Measurements from ENCODE around the gene KRTAP5-10.
"Not testable (repeated sequence)": the region's sequence is repeated elsewhere in the genome, so short reads cannot be mapped to it uniquely, and the experiment has no call there.

The KRTAP5-10 gene

GRCh38 chr11:71565263-71565662, at the start of gene KRTAP5-10:
Gene KRTAP5-10, plus strand, starts transcription at chr11:71565563. Its CDS starts 25 bp downstream, at chr11:71565588.
- DNase-seq, result no peak

DNA sequence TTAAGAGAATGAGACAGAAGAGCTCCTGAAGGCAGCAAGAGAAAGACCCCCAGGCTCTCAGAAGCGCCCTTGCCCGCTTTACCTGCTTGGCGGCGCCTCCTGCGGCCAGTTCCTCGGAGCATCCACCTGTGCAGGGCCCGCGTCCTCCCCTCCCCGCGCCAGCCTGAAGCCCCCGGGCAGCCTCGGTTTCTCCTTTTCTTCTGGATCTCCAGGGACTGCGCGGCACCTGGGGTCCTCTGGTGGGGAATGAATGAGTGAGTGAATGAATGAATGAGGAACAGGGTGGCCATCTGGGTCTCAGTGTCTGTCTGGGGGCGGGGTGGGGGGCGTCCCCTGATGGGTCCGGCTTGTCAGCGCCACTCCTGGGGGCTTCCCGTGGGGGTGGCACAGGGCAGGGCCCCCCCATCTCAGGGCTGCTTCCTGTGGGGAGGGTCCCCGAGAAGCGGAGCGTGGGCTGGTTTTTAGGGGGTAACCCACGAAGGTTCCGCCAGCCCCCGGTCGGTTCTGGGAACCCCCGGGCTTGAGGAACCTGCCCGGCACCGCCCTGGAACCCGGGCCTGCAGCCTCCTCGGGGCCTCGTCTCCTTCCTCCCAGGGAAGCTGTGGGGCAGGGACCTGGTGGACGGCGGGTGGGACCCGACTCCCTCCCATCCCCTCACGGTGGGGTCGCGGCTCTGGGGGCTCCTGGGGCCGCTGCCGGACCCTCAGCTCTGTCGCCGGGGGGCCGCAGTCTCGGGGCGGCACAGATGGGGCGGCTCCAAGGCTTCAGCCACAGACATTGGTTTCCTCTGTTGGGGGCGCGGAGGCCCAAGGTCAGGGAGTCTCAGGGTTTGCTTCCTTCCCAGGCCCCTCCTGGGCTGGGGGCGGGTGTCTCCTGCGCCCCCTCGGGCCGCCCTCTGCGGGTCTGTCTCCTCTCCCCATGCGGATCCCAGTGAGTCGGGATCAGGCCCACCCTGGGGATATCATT, 46.6 kb upstream of the KRTAP5-10 start:
- no peak for DNase-seq

- DNase-seq, result no peak
Observed at GRCh38 chr11:71519546-71519945, 45.8 kb upstream of the KRTAP5-10 start.

DNA sequence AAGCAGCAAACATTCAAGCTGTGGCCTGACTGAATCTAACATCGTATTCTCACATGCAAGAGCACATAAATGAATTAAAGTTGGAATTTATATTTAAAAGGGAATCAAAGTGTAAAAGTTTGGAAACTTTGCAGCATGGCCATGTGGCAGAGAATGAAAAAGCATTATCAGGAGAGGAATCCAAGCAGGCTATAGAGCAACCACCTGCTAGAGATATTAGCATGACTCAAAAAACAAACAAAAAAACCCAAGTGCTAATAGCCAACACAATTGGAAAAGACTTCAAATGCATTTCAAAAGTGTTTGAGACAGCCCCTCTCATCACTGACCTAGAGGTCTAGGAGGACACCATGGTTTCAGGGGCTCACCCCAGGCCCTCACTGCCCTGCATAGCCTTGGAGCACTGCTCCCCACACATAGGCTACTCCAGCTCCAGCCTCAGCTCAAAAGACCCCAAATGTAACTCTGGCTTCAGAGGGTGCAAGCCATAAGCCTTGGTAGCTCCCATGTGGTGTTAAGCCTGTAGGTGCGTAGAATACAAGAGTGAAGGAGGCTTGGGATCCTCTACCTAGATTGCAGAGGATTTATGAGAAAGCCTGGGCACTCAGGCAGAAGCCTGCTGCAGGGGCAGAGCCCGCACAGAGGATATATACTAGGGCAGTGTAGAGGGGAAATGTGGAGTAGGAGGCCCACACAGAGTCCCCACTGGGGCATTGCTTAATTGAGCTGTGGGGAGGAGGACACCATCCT, 40.0 kb upstream of the KRTAP5-10 start:
- no peak for DNase-seq

DNA sequence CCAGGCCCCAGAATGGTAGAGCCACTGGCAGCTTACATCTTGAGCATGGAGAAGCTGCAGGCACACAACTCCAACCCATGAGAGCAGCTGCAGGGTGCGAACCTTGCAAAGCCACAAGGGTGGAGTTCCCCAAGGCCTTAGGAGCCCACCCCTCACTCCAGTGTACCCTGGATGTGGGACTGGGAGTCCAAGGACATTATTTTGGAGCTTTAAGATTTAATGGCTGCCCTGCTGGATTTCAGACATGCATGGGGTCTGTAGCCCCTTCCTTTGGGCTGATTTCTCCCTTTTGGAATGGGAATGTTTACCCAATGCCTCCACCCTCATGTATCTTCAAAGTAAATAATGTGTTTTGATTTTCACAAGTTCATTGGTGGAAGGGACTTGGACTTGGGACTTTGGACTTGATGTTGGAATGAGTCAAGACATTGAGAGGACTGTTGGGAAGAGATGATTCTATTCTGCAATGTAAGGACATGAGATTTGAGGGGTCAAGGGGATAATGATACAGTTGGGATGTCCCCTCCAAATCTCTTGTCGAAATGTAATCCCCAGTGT, 39.3 kb upstream of the KRTAP5-10 start:
- no peak for DNase-seq

DNA sequence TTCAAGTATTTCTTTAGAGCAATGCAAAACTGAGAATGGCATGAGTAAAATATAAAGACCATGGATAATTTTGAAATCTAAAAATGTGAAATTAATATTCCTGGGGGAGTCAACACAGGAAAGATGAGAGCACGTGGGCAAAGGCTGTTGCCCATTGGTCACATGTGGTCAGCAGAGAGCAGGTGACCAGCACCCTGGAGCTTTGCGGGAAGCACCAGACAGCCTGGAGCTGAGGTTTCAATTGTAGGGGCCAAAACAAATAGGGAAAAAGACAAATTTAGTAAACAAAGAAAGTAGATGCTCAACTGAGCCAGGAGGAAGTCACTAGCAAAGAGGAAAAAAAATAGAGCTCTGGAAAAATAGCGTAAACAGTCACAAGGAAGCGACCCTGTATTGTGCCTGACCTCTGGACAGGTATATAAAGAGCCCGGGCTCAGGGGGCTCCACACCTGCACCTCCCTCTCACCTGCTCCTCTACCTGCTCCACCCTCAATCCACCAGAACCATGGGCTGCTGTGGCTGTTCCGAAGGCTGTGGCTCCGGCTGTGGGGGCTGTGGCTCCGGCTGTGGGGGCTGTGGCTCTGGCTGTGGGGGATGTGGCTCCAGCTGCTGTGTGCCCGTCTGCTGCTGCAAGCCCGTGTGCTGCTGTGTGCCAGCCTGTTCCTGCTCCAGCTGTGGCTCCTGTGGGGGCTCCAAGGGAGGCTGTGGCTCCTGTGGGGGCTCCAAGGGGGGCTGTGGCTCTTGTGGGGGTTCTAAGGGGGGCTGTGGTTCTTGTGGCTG, 38.4 kb upstream of the KRTAP5-10 start, which contains the start of gene KRTAP5-7:
TSS of gene KRTAP5-7 (plus strand) at position 472 of the 780 bp plus-strand sequence. CDS start at position 506, 34 bp downstream.
- DNase-seq, result not testable (repeated sequence)

DNA sequence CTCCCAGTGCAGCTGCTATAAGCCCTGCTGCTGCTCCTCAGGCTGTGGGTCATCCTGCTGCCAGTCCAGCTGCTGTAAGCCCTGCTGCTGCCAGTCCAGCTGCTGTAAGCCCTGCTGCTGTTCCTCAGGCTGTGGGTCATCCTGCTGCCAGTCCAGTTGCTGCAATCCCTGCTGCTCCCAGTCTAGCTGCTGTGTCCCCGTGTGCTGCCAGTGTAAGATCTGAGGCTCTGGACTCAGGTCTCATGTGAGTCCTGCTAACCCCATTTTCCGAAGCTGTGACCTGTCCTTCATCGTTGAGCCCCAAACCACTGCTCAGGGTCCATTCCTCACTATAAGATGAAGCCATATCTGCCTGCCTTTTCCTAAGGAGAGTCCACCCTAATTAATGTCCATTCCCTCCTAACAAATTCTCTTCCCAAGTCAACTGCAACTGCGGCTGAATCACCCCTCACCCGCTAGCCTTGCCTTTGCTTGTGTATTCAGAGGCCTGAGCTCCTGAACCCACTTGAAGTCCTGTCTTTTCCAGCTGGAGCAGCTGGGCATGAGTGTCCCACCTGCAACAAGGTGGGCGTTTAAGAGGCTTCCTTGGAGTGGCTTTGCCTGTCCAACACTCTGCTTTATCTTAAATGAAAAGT, 37.7 kb upstream of the KRTAP5-10 start:
- DNase-seq, result no peak

DNA sequence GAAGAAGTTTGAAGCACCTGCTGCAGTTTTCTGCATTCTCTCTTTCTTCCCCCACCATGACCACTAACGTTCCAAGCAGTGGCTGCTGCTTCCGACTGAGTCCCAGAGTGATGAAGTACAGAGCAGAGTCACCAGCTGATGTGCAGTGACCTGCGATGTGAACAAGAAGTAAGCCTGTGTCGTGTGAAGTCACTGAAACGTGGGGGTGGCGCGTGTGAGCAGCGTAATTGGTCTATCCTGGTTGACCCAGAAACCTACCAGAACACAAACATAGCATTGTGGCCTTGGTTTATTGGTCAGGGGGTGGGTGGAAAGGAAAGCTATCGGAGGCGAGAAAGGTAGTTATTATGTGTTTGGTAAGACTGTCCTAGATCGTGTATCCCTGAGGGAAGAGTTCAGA, 34.8 kb upstream of the KRTAP5-10 start:
- no peak for DNase-seq

DNA sequence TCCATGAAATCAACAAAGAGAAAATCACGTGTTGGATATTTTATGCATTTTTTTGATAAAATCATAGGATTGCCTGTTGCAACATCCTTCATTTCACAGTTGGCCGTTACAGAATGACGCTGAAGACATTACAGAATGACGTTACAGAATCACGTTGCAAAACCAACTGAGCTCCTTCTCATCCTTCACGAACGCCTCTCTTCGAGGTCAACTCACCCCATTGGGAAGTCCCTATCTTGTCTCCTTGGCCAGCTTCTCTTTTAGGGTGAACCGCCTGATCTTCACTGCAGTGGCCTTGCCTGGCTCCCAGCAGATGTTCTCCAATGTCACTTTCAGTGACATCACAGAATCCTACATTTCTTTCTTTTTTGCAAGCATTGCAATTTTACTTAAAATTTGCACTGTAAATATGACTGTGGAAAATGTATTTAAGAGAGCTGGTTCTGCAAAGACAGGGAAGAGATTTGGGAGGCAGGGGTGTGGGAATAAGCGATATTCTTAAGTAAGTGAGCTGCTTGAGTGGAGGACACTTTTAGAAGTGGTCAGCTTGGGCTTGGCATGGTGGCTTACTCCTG, 33.2 kb upstream of the KRTAP5-10 start:
- DNase-seq, result no peak

DNA sequence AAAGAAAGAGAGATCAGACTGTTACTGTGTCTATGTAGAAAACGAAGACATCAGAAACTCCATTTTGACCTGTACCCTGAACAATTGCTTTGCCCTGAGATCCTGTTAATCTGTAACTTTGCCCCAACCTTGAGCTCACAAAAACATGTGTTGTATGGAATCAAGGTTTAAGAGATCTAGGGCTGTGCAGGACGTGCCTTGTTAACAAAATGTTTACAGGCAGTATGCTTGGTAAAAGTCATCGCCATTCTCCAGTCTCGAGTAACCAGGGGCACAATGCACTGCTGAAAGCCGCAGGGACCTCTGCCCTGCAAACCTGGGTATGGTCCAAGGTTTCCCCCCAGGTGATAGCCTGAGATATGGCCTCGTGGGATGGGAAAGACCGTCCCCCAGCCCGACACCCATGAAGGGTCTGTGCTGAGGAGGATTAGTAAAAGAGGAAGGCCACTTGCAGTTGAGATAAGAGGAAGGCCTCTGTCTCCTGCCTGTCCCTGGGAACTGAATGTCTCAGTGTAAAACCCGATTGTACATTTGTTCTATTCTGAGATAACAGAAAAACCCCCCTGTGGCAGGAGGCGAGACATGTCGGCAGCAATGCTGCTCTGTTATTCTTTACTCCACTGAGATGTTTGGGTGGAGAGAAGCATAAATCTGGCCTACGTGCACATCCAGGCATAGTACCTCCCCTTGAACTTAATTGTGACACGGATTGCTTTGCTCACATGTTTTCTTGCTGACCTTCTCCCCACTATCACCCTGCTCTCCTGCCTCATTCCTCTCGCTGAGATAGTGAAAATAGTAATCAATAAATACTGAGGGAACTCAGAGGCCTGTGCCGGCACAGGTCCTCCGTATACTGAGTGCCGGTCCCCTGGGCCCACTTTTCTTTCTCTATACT, 30.4 kb upstream of the KRTAP5-10 start:
- not testable (repeated sequence) for DNase-seq

DNA sequence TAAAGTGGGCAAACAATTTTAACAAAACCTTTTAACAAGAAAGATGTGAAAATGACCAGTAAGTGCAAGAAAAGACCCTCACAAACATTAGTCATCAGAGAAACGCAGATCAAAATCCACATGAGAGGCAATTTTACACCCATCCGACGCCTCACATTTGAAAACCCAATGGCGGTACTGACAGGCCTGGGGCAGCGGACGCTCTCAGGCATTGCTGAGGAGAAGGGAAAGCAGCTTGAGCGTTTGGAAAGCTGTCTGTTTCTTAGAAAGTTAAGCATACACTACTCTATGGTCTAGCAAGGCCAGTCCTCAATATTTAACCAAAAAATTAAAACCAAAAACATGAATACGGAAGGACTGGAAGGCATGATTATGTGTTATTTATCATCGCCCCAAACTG, 29.5 kb upstream of the KRTAP5-10 start:
- DNase-seq, result no peak

DNA sequence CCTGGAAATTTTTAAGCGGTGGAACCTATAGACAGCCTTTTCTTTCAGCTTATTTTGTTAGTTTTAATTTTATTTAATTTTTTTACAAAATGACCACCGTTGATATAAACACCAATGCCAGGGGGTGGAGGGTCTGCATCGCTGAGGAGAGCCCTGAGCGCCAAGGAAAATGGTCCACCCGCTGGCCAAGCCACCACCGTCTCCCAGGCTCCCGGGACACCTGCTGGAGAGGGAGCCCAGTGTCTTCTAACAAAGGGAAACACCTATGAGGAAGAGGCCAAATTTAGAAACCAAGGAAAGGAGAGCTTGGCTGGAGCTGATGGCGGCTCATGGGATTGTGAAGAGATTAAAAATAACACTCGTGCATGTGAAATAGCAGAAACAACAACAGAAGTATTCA, 27.8 kb upstream of the KRTAP5-10 start:
- DNase-seq, result no peak

DNA sequence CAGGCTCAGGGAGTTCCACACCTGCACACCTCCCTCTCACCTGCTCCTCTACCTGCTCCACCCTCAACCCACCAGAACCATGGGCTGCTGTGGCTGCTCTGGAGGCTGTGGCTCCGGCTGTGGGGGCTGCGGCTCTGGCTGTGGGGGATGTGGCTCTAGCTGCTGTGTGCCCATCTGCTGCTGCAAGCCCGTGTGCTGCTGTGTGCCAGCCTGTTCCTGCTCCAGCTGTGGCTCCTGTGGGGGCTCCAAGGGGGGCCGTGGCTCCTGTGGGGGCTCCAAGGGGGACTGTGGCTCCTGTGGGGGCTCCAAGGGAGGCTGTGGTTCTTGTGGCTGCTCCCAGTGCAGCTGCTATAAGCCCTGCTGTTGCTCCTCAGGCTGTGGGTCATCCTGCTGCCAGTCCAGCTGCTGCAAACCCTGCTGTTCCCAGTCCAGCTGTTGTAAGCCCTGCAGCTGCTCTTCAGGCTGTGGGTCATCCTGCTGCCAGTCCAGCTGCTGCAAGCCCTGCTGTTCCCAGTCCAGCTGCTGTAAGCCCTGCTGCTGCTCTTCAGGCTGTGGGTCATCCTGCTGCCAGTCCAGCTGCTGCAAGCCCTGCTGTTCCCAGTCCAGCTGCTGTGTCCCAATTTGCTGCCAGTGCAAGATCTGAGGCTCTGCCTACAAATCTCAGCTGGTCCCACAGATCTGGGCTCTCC, 27.2 kb upstream of the KRTAP5-10 start, which contains the start of gene KRTAP5-8:
TSS of gene KRTAP5-8 (plus strand) at position 49 of the 689 bp plus-strand sequence. CDS start at position 80, 31 bp downstream.
- DNase-seq, result not testable (repeated sequence)

DNA sequence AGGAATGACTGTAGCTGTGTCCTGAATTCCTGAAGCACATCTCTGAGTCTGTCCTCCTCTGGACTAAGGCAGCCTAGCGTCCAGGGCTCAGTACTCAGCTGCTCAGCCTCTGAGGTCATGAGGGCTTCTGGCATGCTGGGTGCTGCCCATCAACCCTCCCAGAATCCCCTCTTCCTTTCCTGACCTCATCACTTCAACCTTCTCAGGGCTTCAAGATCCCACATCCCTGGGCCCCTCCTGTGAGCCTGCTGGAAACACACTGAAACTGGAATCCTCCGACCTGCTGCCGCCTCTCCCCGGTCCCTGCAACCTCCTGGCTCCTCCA, 26.7 kb upstream of the KRTAP5-10 start:
- DNase-seq, result no peak

DNA sequence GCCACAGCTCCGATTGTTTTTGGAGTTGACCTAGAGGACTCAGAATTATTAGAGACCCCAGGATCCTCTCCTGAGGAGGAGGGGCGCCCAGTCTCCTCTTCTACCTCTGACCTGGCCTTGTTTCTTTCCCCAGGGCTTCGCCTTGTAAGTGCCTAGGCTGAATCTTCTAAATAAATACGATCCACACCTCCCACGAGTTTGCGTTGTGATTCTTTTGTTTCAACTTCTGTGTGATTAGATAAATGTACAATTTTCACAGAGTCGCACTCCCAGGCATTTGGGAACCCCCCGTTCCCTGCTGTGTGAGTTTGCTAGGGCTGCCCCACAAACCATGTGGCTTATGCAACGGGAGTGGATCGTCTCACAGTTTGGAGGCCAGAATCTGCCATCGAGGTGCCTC, 26.3 kb upstream of the KRTAP5-10 start:
- no peak for DNase-seq

- not testable (repeated sequence) for DNase-seq
Observed at GRCh38 chr11:71539971-71540370, 25.4 kb upstream of the KRTAP5-10 start.

- not testable (repeated sequence) for DNase-seq
Observed at GRCh38 chr11:71540521-71541304, 24.6 kb upstream of the KRTAP5-10 start.

DNA sequence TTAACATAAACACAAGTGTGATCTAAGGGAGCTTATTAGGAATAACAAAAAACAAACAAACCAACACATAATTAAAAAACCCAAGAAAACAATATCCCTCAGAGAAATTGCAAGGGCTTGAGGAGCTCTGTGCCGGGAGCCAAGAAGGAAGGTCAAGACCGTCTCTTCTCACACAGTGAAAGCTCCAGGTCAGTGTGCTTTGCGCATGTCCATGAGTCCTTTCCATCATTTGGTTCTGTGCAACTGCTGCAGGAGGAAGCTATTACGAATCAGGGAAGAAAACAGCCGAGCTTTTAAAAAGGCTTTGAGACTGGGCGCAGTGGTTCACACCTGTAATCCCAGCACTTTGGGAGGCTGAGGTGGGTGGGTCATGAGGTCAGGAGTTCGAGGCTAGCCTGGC, 23.0 kb upstream of the KRTAP5-10 start:
- DNase-seq, result no peak

All from CD4-positive, alpha-beta T cell treated with Interferon gamma for 1 hour (primary cell).